ENCODE results near the gene SVEP1.
A peak's percentile ranks its signal among the peaks of the same experiment; 100 is the strongest.
"Not testable (repeated sequence)": the region's sequence is repeated elsewhere in the genome, so short reads cannot be mapped to it uniquely, and the experiment has no call there.

Gene SVEP1

DNA sequence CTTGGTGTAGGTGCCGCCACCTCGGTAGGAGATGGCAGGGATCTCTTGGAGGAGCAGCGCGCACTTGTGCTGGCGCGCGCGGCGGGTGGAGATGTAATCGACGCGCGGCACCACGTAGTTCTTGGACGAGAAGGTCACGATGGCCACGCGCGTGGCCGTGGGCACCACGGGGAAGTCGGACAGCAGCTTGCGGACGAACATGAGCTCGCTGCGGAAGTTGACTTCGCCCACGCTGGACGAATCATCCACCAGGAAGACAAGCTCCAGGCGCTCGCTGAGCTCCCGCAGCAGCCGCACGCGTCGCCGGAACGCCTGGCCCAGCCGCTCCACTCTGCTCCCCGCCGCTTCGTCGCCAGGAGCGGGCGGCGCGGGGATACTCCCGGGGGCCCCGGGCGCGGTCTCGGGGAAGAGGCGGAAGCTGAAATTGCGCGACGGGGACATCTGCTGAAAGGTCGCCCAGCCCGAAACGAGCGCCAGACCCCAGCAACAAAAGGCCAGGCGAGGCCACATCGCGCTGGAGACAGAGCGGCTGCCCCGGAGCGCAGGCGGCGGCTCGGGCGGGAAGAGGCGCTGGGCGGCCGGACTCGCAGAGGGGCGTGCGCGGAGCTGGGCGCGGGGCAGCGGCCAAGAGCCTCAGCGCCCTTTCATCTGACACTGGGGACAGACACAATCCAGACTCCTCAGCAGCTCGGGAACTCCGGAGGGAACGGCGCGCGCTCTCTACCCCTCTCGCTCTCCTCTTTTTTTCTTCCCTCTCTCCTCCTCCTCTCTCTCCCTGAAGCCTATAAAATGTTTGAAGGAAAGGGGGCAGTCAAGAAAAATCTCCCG is at the start of gene SVEP1:
SVEP1 (minus strand) TSS at position 708 of the 828 bp plus-strand sequence; CDS start at position 510, 198 bp downstream.
- DNase-seq (ENCODE audit: low spot score), result no peak

GRCh38 chr9:110626101-110626829 is 46.7 kb upstream of the SVEP1 start:
- DNase-seq (ENCODE audit: low spot score), result no peak

DNA sequence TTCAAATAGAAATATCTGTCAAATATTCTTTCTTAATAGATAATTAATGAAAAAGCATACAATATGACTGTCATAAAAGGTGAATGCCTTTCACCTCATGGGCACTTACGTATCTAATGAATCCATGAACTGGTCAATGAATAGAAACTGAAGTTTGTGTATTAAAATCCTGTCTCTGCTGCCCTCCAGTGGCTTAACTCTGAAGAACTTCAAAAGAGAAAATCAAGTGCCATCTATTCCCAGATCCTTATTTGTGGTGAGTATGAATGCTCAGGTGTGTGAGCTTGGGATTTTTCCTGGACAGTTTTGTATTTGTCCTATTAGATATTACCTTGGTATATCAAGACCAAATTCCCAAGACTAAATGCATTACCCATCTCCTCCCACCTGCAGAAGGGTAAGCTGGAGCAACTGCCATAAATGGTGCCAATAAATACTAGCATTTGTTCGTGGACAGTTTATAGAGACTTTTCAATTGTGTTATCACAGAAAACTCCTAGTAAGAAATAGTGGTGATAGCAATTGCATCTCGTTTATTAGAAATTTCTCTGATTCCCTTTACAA is 44.0 kb upstream of the SVEP1 start:
- peak; percentile 66 for DNase-seq (ENCODE audit: low spot score)

GRCh38 chr9:110622368-110622767 is 42.8 kb upstream of the SVEP1 start:
- DNase-seq (ENCODE audit: low spot score), result no peak

- no peak for DNase-seq (ENCODE audit: low spot score)
Measured at GRCh38 chr9:110620726-110621125, 41.2 kb upstream of the SVEP1 start.

GRCh38 chr9:110619831-110620230 is 40.3 kb upstream of the SVEP1 start:
- no peak for DNase-seq (ENCODE audit: low spot score)

- no peak for DNase-seq (ENCODE audit: low spot score)
Measured at GRCh38 chr9:110615498-110615897, 36.0 kb upstream of the SVEP1 start.

DNA sequence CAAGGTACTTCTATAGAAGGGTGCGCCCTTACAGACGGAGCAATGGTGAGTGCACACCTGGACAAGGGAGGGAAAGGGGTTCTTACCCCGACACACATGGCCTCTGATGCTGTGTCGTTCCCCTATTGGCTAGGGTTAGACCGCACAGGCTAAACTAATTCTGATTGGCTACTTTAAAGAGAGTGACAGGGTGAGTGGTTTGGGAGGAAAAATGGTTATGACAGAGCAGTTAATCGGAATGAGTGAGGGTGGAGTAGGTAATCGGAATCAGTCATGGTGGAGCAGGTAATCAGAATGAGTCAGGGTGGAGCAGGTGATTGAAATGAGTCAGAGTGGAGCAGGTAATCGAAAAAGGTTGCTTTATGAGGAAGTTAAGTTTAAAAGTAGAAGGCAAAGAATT is 35.0 kb upstream of the SVEP1 start:
- not testable (repeated sequence) for DNase-seq (ENCODE audit: low spot score)

DNA sequence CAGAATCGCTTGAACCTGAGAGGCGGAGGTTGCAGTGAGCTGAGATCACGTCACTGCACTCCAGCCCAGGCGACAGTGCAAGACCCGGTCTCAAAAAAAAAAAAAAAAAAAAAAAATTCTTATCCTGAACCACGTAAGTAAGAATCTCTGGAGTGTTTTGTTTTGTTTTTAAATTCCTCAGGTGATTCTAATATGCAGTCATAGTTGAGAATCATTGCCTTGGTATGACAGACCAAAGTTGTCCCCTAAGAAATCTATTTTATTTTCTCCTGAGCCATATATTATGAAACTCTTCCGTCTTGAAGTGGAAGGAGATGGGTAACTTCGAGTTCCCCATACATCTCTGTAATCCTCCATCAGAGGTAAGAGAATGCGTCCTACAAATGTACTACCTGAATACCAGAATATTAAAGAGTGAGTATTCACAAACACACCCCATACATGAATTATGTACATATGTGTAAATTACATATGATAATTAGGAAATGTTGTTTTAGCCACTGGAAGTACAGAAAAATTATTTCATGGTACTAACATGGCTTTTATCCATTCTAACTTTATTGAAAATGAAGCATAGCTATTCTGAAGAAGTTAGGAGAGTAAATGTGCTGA is 26.7 kb upstream of the SVEP1 start:
- no peak for DNase-seq (ENCODE audit: low spot score)

GRCh38 chr9:110605565-110605964 is 26.0 kb upstream of the SVEP1 start:
- no peak for DNase-seq (ENCODE audit: low spot score)

GRCh38 chr9:110604171-110604601 is 24.6 kb upstream of the SVEP1 start:
- DNase-seq (ENCODE audit: low spot score), result no peak

- DNase-seq (ENCODE audit: low spot score), result no peak
Measured at GRCh38 chr9:110602281-110602680, 22.7 kb upstream of the SVEP1 start.

- no peak for DNase-seq (ENCODE audit: low spot score)
Measured at GRCh38 chr9:110601098-110601497, 21.6 kb upstream of the SVEP1 start.

- DNase-seq (ENCODE audit: low spot score), result no peak
Measured at GRCh38 chr9:110599468-110599867, 19.9 kb upstream of the SVEP1 start.

- no peak for DNase-seq (ENCODE audit: low spot score)
Measured at GRCh38 chr9:110592044-110592830, 12.7 kb upstream of the SVEP1 start.

GRCh38 chr9:110591526-110591925 is 12.0 kb upstream of the SVEP1 start:
- no peak for DNase-seq (ENCODE audit: low spot score)

- DNase-seq (ENCODE audit: low spot score), result no peak
Measured at GRCh38 chr9:110590816-110591215, 11.3 kb upstream of the SVEP1 start.

DNA sequence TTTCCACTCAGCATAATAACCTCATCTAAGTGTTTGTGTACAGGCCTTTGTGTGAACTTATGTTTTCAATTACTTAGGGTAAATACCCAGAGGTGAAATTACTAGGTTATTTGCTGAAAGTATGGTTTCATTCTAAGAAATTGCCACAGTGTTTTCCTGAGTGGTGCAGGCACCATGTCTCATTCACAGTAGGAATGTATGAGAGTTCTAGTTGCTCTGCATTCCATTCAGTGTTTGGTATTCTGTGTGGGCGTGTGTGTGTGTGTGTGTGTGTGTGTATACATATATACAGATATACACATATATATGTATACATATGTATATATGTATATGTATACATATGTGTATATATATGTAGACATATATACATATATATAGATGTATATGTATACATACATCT is 8.8 kb upstream of the SVEP1 start:
- DNase-seq (ENCODE audit: low spot score), result no peak

DNA sequence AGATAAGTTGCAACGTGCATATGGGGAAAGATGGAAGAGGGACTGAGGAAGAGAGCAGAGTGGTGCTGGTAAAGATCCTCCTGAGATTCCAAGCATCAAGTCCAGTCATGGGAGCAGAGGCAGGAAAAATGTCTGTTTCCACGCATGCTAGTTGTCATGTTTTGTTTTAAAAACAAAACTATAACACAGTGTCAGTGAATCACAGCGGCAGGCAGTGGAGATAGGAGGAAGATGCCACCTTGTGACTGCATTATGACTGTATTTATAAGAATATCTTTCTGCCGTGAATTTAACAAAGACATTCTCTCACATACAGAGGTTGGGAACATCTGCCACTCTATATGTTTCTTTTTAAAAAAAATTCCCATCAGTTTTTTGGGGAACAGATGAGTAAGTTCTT is 3.7 kb upstream of the SVEP1 start:
- no peak for DNase-seq (ENCODE audit: low spot score)

DNA sequence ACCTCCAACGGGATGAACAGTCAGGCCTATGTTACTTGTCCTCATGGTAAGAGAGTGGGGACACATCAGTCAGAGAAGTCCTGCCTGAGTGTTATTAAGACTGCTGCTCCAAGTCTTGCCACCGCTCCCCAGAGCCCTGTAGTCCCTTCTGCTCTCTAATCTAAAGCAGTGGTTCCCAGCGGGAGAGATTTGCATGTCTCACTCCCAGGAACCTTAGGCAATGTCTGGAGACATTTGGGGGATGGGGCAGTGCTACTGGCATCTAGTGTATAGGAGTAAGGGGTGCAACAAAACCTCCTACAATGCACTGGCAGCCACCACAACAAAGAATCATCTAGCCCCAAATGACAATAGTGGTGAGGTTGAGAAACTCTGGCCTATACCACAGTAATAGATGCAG is 2.6 kb upstream of the SVEP1 start:
- no peak for DNase-seq (ENCODE audit: low spot score)

GRCh38 chr9:110580850-110581249 is 1.3 kb upstream of the SVEP1 start:
- DNase-seq (ENCODE audit: low spot score), result no peak

DNA sequence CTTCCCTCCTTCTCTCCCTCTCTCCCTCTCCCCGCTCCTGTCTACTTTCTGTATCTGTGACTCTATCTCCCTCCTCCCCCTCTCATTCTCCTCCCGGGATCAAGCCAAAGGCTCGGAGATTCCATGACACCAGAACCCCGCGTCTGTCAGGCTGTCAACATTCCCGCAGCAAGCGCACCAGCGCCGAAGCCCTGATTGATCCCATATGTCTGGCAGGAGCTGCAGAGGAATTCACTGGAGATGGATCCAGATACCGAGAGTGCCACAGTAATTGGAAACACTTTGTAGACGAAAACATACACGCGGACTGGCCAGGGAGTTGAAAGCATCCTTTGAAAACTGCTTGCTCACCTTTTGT is 300 bp upstream of the SVEP1 start:
- no peak for DNase-seq (ENCODE audit: low spot score)

All from LoVo (cell line).